GM12801 (cell line): Measurements from ENCODE around the gene C1orf115.

ENCODE experiments used
- TF ChIP-seq, protein P1 (sequence below): IDR thresholded peaks from one replicate; pipeline ENCODE4 v1.5.1; 2011; ENCODE audit warnings: control low read depth; ENCODE audit not compliant: insufficient read length; ENCODE audit errors: extremely low read depth

Gene C1orf115

DNA sequence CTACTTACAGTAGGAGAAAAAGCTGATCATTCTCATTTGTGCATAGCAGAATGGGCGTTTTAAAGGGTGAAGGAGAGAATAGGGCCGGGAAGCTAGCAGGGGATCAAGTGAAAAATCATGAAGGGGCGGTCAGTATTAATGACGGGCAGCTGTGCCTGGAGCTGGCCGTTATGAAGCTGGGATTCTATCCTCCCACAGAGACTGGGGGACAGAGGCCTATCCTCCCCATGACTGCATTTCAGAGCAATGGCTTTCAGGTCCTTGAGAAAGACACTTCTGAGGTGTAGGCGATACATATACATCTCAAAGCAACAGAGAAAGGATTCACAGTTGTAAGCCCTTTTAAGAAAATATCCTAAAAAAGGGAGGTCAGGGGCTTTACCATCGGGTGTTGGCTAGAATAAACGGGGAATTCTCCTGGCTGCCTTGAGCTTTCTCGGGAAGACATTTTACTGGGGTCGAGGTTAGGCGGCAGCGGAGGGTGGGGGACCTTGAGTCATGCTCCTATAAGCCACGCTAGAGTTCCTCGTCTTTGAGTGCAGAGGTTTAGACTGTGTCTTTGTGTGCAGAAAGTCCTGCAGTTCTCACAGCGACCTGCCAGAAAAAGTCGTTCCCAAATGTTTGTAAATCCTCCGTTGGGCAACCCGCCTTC, 57.4 kb downstream of the C1orf115 start:
- TF ChIP-seq, protein P1, sequence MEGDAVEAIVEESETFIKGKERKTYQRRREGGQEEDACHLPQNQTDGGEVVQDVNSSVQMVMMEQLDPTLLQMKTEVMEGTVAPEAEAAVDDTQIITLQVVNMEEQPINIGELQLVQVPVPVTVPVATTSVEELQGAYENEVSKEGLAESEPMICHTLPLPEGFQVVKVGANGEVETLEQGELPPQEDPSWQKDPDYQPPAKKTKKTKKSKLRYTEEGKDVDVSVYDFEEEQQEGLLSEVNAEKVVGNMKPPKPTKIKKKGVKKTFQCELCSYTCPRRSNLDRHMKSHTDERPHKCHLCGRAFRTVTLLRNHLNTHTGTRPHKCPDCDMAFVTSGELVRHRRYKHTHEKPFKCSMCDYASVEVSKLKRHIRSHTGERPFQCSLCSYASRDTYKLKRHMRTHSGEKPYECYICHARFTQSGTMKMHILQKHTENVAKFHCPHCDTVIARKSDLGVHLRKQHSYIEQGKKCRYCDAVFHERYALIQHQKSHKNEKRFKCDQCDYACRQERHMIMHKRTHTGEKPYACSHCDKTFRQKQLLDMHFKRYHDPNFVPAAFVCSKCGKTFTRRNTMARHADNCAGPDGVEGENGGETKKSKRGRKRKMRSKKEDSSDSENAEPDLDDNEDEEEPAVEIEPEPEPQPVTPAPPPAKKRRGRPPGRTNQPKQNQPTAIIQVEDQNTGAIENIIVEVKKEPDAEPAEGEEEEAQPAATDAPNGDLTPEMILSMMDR: no peak

DNA sequence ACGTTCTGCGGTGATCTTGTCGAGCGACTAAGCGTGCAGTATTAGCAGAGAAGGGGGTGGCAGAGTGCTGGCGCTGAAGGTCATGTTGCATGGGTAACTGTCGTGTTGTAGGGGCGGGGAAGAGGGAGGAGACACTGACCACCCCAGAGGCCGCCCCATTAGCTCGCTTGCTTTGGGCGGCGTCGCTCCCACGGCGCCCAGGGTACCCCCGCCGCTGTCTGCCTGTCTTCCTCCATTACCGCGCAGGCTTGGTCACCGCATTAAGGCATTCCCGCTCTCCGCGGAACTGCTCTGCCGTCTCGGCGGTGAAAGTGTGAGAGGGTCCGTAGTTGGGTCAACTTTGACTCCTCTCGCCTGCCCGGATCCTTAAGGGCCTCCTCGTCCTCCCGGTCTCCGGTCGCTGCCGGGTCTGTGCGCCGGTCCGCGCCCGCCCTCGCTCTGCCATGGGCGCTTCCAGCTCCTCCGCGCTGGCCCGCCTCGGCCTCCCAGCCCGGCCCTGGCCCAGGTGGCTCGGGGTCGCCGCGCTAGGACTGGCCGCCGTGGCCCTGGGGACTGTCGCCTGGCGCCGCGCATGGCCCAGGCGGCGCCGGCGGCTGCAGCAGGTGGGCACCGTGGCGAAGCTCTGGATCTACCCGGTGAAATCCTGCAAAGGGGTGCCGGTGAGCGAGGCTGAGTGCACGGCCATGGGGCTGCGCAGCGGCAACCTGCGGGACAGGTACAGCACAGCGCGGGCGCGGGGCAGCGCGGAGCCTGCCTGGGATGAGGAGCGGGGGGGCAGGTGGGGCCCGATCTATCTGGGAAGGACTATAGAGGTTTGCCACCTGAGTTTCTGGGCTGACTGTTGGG, 58.1 kb downstream of the C1orf115 start, which contains the start of gene MTARC2:
Gene MTARC2, plus strand, starts transcription at position 234 of the 846 bp plus-strand sequence. Its CDS starts 210 bp downstream, at position 444.
- TF ChIP-seq, protein P1: no peak
